Measurements from ENCODE around the gene NEXMIF.

DNA sequence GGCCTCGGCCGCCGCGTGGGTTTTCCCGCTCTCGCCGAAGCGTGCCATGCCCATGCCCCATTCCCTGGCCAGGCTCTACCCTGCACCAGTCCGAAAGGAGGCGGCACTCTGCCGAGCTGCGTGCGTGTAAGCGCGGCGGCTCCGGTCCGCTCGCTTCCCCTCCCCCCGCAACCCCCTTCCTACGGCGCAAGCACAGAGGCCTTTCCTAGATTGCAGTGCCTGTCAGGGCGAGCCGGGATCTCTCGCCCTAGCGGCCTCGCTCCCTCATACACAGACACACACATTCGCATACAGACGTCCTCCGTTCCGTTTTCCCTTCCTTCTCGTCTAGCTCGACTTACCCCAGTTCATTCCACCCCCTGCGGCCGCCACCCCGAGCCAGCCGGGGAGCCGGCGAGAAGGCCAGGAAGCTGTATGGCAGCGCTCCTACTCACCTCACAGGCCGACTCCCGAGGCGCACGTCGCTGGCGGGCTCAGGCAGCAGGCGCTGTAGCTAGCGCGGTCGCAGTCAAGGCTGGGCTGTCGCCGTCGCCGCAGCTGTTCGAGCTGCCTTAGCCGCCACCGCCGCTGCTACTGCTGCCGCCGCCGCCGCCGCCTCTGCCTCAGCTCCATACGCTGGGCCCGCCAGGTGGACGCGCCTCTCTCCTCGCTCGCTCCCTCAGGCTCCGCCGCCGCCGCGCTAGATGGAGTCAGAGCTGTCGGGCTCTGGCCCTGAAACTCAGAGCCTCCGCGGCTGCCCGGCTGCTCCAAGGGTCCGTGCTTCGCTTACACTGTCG, 615 bp downstream of the NEXMIF start:
- TF ChIP-seq EZH2 (IDR thresholded peaks at IDR 0.05; ENCODE audit: low read depth) (no peak), CTCF (conservative IDR thresholded peaks at IDR 0.05) (no peak)

Data from PC-9 (cell line).